GM23338 (cell line): Measurements from ENCODE around the gene SPI1.

ENCODE experiments used
- CREB1 ChIP-seq: fragments of 250-450 bp; sonication (Bioruptor Pico); IDR thresholded peaks from 2 replicates; pipeline ENCODE4 v1.5.0; 2020; ENCODE audit warnings: low read depth, mild to moderate bottlenecking, moderate library complexity
- CTCF ChIP-seq, 2 experiments: fragments of 200-600 bp in 1 of 2; sonication (generic) in 1 of 2; conservative IDR thresholded peaks; 2 replicates each; pipeline versions ENCODE4 v1.5.1 to v1.6.1; 2016 to 2017; ENCODE audit warnings: antibody characterized with exemption in 2 of 2, low read depth in 2 of 2, mild to moderate bottlenecking in 2 of 2, moderate library complexity in 1 of 2
- ETS1 ChIP-seq: IDR thresholded peaks from 2 replicates; pipeline ENCODE4 v1.6.1; 2016; ENCODE audit warnings: antibody characterized with exemption
- EZH2 ChIP-seq: fragments of 200-600 bp; sonication (generic); IDR thresholded peaks from one replicate; pipeline ENCODE4 v1.8.0; 2017; ENCODE audit warnings: antibody characterized with exemption, mild to moderate bottlenecking, low read depth; ENCODE audit not compliant: unreplicated experiment
- EZH2phosphoT487 ChIP-seq: fragments of 200-600 bp; sonication (generic); IDR thresholded peaks from one replicate; pipeline ENCODE4 v1.8.1; 2018; ENCODE audit warnings: antibody characterized with exemption; ENCODE audit not compliant: unreplicated experiment
- JUNB ChIP-seq: IDR thresholded peaks from one replicate; pipeline ENCODE4 v1.6.1; 2016; ENCODE audit warnings: antibody characterized with exemption; ENCODE audit not compliant: unreplicated experiment
- POLR2AphosphoS5 ChIP-seq: IDR thresholded peaks from 2 replicates; pipeline ENCODE4 v1.6.1; 2016; ENCODE audit warnings: antibody characterized with exemption, low read depth
- STAT1 ChIP-seq: IDR thresholded peaks from one replicate; pipeline ENCODE4 v1.6.1; 2016; ENCODE audit warnings: antibody characterized with exemption; ENCODE audit not compliant: unreplicated experiment
- ZNF114 ChIP-seq: fragments of 250-450 bp; sonication (Bioruptor Pico); IDR thresholded peaks from 2 replicates; pipeline ENCODE4 v1.5.0; 2020; ENCODE audit warnings: mild to moderate bottlenecking, moderate library complexity
- ZNF462 ChIP-seq: fragments of 250-450 bp; sonication (Bioruptor Pico); IDR thresholded peaks from 2 replicates; pipeline ENCODE4 v1.5.0; 2020; ENCODE audit warnings: mild to moderate bottlenecking, moderate library complexity
- TF ChIP-seq, protein P1 (sequence below): IDR thresholded peaks from one replicate; pipeline ENCODE4 v1.6.1; 2018; ENCODE audit warnings: antibody characterized with exemption; ENCODE audit not compliant: unreplicated experiment

GRCh38 chr11:47417712-47418111 lies 39.4 kb upstream of the SPI1 start:
- TF ChIP-seq CTCF (conservative IDR thresholded peaks at IDR 0.05; ENCODE audit: low read depth in 2 of 2) (no peak), POLR2AphosphoS5 (peak; percentile 6; the same call in 1 of the 2 replicates), EZH2 (no peak), EZH2phosphoT487 (no peak), ZNF462 (CRISPR knock-in tag) (no peak), ZNF114 (CRISPR knock-in tag) (no peak), JUNB (no peak), ETS1 (no peak), CREB1 (CRISPR knock-in tag) (no peak), STAT1 (no peak)
- TF ChIP-seq, protein P1, sequence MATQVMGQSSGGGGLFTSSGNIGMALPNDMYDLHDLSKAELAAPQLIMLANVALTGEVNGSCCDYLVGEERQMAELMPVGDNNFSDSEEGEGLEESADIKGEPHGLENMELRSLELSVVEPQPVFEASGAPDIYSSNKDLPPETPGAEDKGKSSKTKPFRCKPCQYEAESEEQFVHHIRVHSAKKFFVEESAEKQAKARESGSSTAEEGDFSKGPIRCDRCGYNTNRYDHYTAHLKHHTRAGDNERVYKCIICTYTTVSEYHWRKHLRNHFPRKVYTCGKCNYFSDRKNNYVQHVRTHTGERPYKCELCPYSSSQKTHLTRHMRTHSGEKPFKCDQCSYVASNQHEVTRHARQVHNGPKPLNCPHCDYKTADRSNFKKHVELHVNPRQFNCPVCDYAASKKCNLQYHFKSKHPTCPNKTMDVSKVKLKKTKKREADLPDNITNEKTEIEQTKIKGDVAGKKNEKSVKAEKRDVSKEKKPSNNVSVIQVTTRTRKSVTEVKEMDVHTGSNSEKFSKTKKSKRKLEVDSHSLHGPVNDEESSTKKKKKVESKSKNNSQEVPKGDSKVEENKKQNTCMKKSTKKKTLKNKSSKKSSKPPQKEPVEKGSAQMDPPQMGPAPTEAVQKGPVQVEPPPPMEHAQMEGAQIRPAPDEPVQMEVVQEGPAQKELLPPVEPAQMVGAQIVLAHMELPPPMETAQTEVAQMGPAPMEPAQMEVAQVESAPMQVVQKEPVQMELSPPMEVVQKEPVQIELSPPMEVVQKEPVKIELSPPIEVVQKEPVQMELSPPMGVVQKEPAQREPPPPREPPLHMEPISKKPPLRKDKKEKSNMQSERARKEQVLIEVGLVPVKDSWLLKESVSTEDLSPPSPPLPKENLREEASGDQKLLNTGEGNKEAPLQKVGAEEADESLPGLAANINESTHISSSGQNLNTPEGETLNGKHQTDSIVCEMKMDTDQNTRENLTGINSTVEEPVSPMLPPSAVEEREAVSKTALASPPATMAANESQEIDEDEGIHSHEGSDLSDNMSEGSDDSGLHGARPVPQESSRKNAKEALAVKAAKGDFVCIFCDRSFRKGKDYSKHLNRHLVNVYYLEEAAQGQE = no peak
